ENCODE measurements around the gene DESI2.
"Not testable (repeated sequence)": the region's sequence is repeated elsewhere in the genome, so short reads cannot be mapped to it uniquely, and the experiment has no call there.

The DESI2 gene

GRCh38 chr1:244662599-244662998 lies 9.7 kb downstream of the DESI2 start:
- no peak for TF ChIP-seq POLR2AphosphoS5 (IDR thresholded peaks at IDR 0.05; ENCODE audit: low read depth)
- TF ChIP-seq SPI1 (IDR thresholded peaks at IDR 0.05; ENCODE audit: borderline replicate concordance, low read depth) = no peak
- TF ChIP-seq, protein P1, sequence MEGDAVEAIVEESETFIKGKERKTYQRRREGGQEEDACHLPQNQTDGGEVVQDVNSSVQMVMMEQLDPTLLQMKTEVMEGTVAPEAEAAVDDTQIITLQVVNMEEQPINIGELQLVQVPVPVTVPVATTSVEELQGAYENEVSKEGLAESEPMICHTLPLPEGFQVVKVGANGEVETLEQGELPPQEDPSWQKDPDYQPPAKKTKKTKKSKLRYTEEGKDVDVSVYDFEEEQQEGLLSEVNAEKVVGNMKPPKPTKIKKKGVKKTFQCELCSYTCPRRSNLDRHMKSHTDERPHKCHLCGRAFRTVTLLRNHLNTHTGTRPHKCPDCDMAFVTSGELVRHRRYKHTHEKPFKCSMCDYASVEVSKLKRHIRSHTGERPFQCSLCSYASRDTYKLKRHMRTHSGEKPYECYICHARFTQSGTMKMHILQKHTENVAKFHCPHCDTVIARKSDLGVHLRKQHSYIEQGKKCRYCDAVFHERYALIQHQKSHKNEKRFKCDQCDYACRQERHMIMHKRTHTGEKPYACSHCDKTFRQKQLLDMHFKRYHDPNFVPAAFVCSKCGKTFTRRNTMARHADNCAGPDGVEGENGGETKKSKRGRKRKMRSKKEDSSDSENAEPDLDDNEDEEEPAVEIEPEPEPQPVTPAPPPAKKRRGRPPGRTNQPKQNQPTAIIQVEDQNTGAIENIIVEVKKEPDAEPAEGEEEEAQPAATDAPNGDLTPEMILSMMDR (IDR thresholded peaks at IDR 0.05; ENCODE audit: insufficient read depth, low read length) = no peak
- no peak for TF ChIP-seq REST (IDR thresholded peaks at IDR 0.05; ENCODE audit: insufficient replicate concordance, low read depth)
- no peak for TF ChIP-seq GABPA (IDR thresholded peaks at IDR 0.05; ENCODE audit: low read depth)
- no peak for DNase-seq (ENCODE audit: low read depth in 1 of 2, low spot score in 1 of 2)
- H3K27me3 ChIP-seq (ENCODE audit: insufficient read depth, poor library complexity, severe bottlenecking) = no peaks in the 10 kb centered on the region
- H3K27ac ChIP-seq (replicated peaks) = no peak overlapping the region
- H3K4me3 ChIP-seq (replicated peaks; ENCODE audit: insufficient read depth, low read length) = no peak overlapping the region

DNA sequence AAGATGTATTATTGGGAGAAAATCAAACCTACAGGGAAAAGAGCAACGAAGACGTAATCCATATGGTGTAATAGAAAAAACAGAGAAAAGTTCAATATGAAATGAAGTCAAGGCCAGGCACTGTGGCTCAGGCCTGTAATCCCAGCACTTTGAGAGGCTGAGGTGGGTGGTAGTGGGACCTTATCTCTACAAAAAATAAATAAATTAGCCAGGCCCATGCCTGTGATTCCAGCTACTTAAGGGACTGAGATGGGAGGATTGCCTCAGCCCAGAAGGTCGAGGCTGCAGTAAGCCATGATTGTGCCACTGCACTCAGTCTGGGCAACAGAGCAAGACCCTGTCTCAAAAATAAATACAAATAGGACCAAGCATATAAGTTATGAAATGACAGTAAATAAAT lies 11.4 kb downstream of the DESI2 start:
- H3K27me3 ChIP-seq (ENCODE audit: insufficient read depth, poor library complexity, severe bottlenecking) = no peaks in the 10 kb centered on the region
- no peak overlapping the region for H3K27ac ChIP-seq (replicated peaks)
- DNase-seq (ENCODE audit: low read depth in 1 of 2, low spot score in 1 of 2) = no peak
- no peak overlapping the region for H3K4me3 ChIP-seq (replicated peaks; ENCODE audit: insufficient read depth, low read length)
- TF ChIP-seq GABPA (IDR thresholded peaks at IDR 0.05; ENCODE audit: low read depth) = no peak

- TF ChIP-seq GABPA (IDR thresholded peaks at IDR 0.05; ENCODE audit: low read depth) (no peak), REST (IDR thresholded peaks at IDR 0.05; ENCODE audit: insufficient replicate concordance, low read depth) (no peak), SPI1 (IDR thresholded peaks at IDR 0.05; ENCODE audit: borderline replicate concordance, low read depth) (peak; percentile 32; the same call in 1 of the 2 replicates)
- Histone ChIP-seq H3K27ac (replicated peaks) (no peak overlapping the region), H3K4me3 (replicated peaks; ENCODE audit: insufficient read depth, low read length) (no peak overlapping the region), H3K27me3 (ENCODE audit: insufficient read depth, poor library complexity, severe bottlenecking) (no peaks in the 10 kb centered on the region)
- DNase-seq (ENCODE audit: low read depth in 1 of 2, low spot score in 1 of 2) = peak in 1 of 2 experiments; percentile 59
Observed at GRCh38 chr1:244665771-244666217, 12.9 kb downstream of the DESI2 start.

DNA sequence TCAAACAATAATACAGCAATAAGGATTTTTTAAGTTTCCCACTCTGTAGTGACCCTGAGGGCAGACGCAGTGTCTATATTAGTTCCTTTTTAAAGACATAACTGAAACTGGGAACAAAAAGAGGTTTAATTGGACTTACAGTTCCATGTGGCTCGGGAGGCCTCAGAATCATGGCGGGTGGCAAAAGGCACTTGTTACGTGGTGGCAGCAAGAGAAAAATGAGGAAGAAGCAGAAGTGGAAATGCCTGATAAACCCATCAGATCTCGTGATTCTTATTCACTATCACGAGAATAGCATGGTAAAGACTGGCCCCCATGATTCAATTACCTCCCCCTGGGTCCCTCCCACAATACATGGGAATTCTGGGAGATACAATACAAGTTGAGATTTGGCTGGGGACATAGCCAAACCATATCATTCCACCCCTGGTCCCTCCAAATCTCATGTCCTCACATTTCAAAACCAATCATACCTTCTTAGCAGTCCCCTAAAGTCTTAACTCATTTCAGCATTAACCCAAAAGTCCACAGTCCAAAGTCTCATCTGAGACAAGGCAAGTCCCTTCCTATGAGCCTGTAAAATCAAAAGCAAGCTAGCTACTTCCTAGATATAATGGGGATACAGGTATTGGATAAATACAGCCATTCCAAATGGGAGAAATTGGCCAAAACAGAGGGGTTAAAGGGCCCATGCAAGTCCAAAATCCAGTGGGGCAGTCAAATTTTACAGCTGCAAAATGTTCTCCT lies 13.9 kb downstream of the DESI2 start:
- not testable (repeated sequence) for H3K27me3 ChIP-seq (ENCODE audit: insufficient read depth, poor library complexity, severe bottlenecking); H3K27ac ChIP-seq (replicated peaks); H3K4me3 ChIP-seq (replicated peaks; ENCODE audit: insufficient read depth, low read length)
- DNase-seq (ENCODE audit: low read depth in 1 of 2, low spot score in 1 of 2) = peak in 1 of 2 experiments; percentile 8
- peak; percentile 32; the same call in 1 of the 2 replicates for TF ChIP-seq SPI1 (IDR thresholded peaks at IDR 0.05; ENCODE audit: borderline replicate concordance, low read depth)

DNA sequence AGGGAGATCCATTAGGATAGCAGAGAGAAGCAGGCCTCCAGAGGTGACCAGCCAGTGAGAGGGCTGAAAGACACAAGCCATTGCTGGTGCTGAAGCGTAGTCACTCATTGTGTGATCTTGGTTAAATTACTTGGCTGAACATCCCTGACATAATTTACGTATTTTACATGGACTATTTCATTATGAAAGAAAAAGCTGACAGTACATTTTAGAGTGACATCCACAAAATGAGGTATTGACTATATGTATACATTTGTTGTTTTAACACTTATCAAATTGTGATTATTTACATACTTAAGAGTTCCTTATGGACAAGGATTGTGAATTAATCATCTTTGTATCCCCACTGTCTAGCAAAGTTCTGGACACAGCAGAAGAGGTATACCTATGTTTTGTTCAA lies 14.9 kb downstream of the DESI2 start:
- no peak for DNase-seq (ENCODE audit: low read depth in 1 of 2, low spot score in 1 of 2)
- H3K4me3 ChIP-seq (replicated peaks; ENCODE audit: insufficient read depth, low read length) = no peak overlapping the region
- TF ChIP-seq REST (IDR thresholded peaks at IDR 0.05; ENCODE audit: insufficient replicate concordance, low read depth) = no peak
- TF ChIP-seq SPI1 (IDR thresholded peaks at IDR 0.05; ENCODE audit: borderline replicate concordance, low read depth) = no peak
- TF ChIP-seq, protein P1 (IDR thresholded peaks at IDR 0.05; ENCODE audit: insufficient read depth, low read length) = no peak
- no peak for TF ChIP-seq GABPA (IDR thresholded peaks at IDR 0.05; ENCODE audit: low read depth)
- no peak for TF ChIP-seq POLR2AphosphoS5 (IDR thresholded peaks at IDR 0.05; ENCODE audit: low read depth)
- no peaks in the 10 kb centered on the region for H3K27me3 ChIP-seq (ENCODE audit: insufficient read depth, poor library complexity, severe bottlenecking)
- H3K27ac ChIP-seq (replicated peaks) = no peak overlapping the region

All from HL-60 (cell line).